ENCODE measurements around the gene FOXP1. TPM values are rescaled to one million over a fixed set of nuclear protein-coding genes. Genes with fewer than 3 reads are reported as not detected.

The FOXP1 gene
- total and polyA plus RNA-seq, 2 donors (not counting 1 experiment from before 2014, with no cell fraction given) = 91.1 to 508 TPM

DNA sequence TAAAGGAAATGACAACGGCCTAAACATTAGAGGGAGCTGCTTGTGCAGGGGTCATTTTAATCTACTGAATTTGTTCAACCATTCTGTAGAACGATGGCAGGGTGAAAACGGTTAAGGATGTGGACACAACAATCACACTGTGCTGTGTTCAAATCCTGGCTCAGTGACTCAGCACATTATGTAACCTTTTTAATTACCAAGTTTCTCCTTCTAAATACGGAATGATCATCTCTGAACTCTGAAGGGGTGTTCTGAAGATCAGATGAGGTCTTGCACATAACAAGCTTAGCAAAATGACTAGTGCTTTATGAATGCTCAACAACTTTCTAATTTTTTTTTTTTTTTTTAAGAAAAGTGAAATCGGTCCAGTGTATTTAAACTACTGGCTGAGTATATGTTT lies 592.8 kb downstream of the FOXP1 start:
- H3K4me1 ChIP-seq (ENCODE audit: control insufficient read depth in 2 of 2, insufficient read depth in 2 of 2, low read length in 2 of 2) = peaks cover 10 to 11% of the 10 kb centered on the region in 2 donors
- CTCF ChIA-PET = no interaction called here
- H2AFZ ChIP-seq (ENCODE audit: insufficient read depth, low read depth, low read length, poor library complexity, severe bottlenecking) = no peak overlapping the region
- H3K4me3 ChIP-seq (ENCODE audit: control extremely low read depth in 1 of 5, extremely low read depth in 1 of 5, insufficient read depth in 1 of 5, low read depth in 2 of 5, low read length in 4 of 5) = no peak overlapping the region
- H3K4me1 Mint-ChIP-seq = peaks cover 28% of the 10 kb centered on the region
- no peaks in the 10 kb centered on the region for H3K9me3 Mint-ChIP-seq (ENCODE audit: insufficient read depth)
- H3K79me2 ChIP-seq (ENCODE audit: control insufficient read depth, insufficient read depth, low read length) = peaks cover 76% of the 10 kb centered on the region
- POLR2A ChIA-PET = no interaction called here
- H3K27me3 Mint-ChIP-seq = no peaks in the 10 kb centered on the region
- no peak for ATAC-seq (ENCODE audit: low read depth)
- H3K4me3 Mint-ChIP-seq = no peak overlapping the region
- H3K4me2 ChIP-seq (replicated peaks; ENCODE audit: low read depth, low read length, poor library complexity, severe bottlenecking) = no peak overlapping the region
- H3K36me3 ChIP-seq (replicated peaks in 1 of 2; ENCODE audit: control extremely low read depth in 1 of 2, control insufficient read depth in 1 of 2, extremely low read depth in 1 of 2, insufficient read depth in 2 of 2, low read length in 1 of 2) = peaks cover 13 to 86% of the 10 kb centered on the region in 2 experiments
- 80% methylated on average over 2 of the region's 5 CpGs for WGBS (ENCODE audit: insufficient coverage)
- peak overlapping the region; percentile 11 for H3K27ac Mint-ChIP-seq
- DNase-seq = no peak
- H3K9me3 ChIP-seq (ENCODE audit: control extremely low read depth in 1 of 3, control insufficient read depth in 2 of 3, insufficient read depth in 1 of 3, low read length in 2 of 3) = peaks cover 0 to 2% (median 0%) of the 10 kb centered on the region in 3 donors
- H3K9ac ChIP-seq (ENCODE audit: low read length) = no peak overlapping the region
- H3K27me3 ChIP-seq (replicated peaks in 1 of 4; ENCODE audit: control extremely low read depth in 1 of 4, control insufficient read depth in 3 of 4, insufficient read depth in 4 of 4, low read length in 3 of 4) = no peaks in the 10 kb centered on the region
- H3K27ac ChIP-seq (ENCODE audit: low read length in 2 of 2) = peak overlapping the region in 1 of 2 donors; percentile 46
- TF ChIP-seq CTCF (IDR thresholded peaks at IDR 0.05) (no peak), EZH2 (IDR thresholded peaks at IDR 0.05; ENCODE audit: borderline replicate concordance, insufficient read depth, low read depth, low read length, poor library complexity, severe bottlenecking) (no peak)
- intact Hi-C loops (cut with micrococcal nuclease) = loop anchor here (2.0 kb wide), 1 partner anchor 16 kb away; no protein-coding TSS in a partner anchor
- peaks cover 78% of the 10 kb centered on the region for H4K20me1 ChIP-seq (ENCODE audit: control insufficient read depth, insufficient read depth, low read length, poor library complexity, severe bottlenecking)

DNA sequence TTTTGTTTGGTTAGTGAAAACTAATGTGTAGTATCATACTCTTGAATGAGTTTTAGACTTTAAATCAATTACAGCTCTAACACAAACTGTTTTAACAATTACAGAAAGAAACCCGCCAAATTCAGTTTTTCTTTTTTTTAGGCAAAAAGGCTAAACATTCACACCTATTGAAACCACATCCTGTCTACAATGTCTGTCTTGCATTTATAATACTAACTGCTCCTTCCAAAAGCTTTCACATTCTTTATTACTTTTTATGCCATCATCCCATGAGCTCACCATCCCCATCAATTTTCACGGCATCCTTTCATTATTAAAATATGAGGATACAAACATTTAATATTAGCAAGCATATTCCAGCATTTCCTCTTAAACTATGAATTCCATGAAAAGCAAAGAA lies 593.3 kb downstream of the FOXP1 start:
- POLR2A ChIA-PET = no interaction called here
- Histone ChIP-seq H4K20me1 (ENCODE audit: control insufficient read depth, insufficient read depth, low read length, poor library complexity, severe bottlenecking) (peaks cover 77% of the 10 kb centered on the region), H3K9ac (ENCODE audit: low read length) (no peak overlapping the region), H3K4me3 (ENCODE audit: control extremely low read depth in 1 of 5, extremely low read depth in 1 of 5, insufficient read depth in 1 of 5, low read depth in 2 of 5, low read length in 4 of 5) (no peak overlapping the region), H2AFZ (ENCODE audit: insufficient read depth, low read depth, low read length, poor library complexity, severe bottlenecking) (no peak overlapping the region), H3K4me2 (replicated peaks; ENCODE audit: low read depth, low read length, poor library complexity, severe bottlenecking) (no peak overlapping the region), H3K79me2 (ENCODE audit: control insufficient read depth, insufficient read depth, low read length) (peaks cover 71% of the 10 kb centered on the region), H3K4me1 (ENCODE audit: control insufficient read depth in 2 of 2, insufficient read depth in 2 of 2, low read length in 2 of 2) (peaks cover 10 to 11% of the 10 kb centered on the region in 2 donors), H3K27ac (ENCODE audit: low read length in 2 of 2) (peak overlapping the region in 1 of 2 donors; percentile 46), H3K9me3 (ENCODE audit: control extremely low read depth in 1 of 3, control insufficient read depth in 2 of 3, insufficient read depth in 1 of 3, low read length in 2 of 3) (peaks cover 0 to 2% (median 0%) of the 10 kb centered on the region in 3 donors), H3K36me3 (replicated peaks in 1 of 2; ENCODE audit: control extremely low read depth in 1 of 2, control insufficient read depth in 1 of 2, extremely low read depth in 1 of 2, insufficient read depth in 2 of 2, low read length in 1 of 2) (peaks cover 15 to 85% of the 10 kb centered on the region in 2 experiments), H3K27me3 (replicated peaks in 1 of 4; ENCODE audit: control extremely low read depth in 1 of 4, control insufficient read depth in 3 of 4, insufficient read depth in 4 of 4, low read length in 3 of 4) (no peaks in the 10 kb centered on the region)
- Mint-ChIP-seq H3K4me1 (peaks cover 28% of the 10 kb centered on the region), H3K27me3 (no peaks in the 10 kb centered on the region), H3K27ac (peak overlapping the region; percentile 46), H3K4me3 (no peak overlapping the region), H3K9me3 (ENCODE audit: insufficient read depth) (no peaks in the 10 kb centered on the region)
- WGBS (ENCODE audit: insufficient coverage) = 17% methylated on average over 1 of the region's 2 CpGs
- TF ChIP-seq CTCF (IDR thresholded peaks at IDR 0.05) (no peak), EZH2 (IDR thresholded peaks at IDR 0.05; ENCODE audit: borderline replicate concordance, insufficient read depth, low read depth, low read length, poor library complexity, severe bottlenecking) (no peak)
- DNase-seq (no peak), ATAC-seq (ENCODE audit: low read depth) (no peak)
- intact Hi-C loops (cut with micrococcal nuclease) = loop anchor here (2.0 kb wide), 1 partner anchor 17 kb away; no protein-coding TSS in a partner anchor
- CTCF ChIA-PET = no interaction called here

All from B cell (primary cell).